Hypothalamus (tissue), 51 donors: Measurements from ENCODE around the gene VWDE.
A peak's percentile ranks its signal among the peaks of the same experiment; 100 is the strongest.
"Not testable (repeated sequence)": the region's sequence is repeated elsewhere in the genome, so short reads cannot be mapped to it uniquely, and the experiment has no call there.

ENCODE experiments used
- DNase-seq, 51 donors: peaks; one replicate each; lab custom pipeline; 2025; lab: John Stamatoyannopoulos, UW

The VWDE gene

GRCh38 chr7:12403287-12404181 lies at the start of gene VWDE:
Gene VWDE, minus strand, starts transcription at chr7:12403865. Its CDS starts 149 bp downstream, at chr7:12403716.
- peak in 13 of 51 donors; percentile 7 to 41 (median 22) for DNase-seq

- not testable (repeated sequence) for DNase-seq
Measured at GRCh38 chr7:12453136-12453535, 49.5 kb upstream of the VWDE start.

GRCh38 chr7:12450615-12451014 lies 47.0 kb upstream of the VWDE start:
- DNase-seq = no peak

- DNase-seq = no peak
Measured at GRCh38 chr7:12444785-12445184, 41.1 kb upstream of the VWDE start.

GRCh38 chr7:12440229-12440628 lies 36.6 kb upstream of the VWDE start:
- DNase-seq = no peak

GRCh38 chr7:12436896-12437535 lies 33.4 kb upstream of the VWDE start:
- DNase-seq = peak in 12 of 51 donors; percentile 2 to 32 (median 12)

GRCh38 chr7:12436126-12436525 lies 32.5 kb upstream of the VWDE start:
- no peak for DNase-seq

- DNase-seq = no peak
Measured at GRCh38 chr7:12434012-12434642, 30.5 kb upstream of the VWDE start.

- DNase-seq = no peak
Measured at GRCh38 chr7:12431886-12432556, 28.4 kb upstream of the VWDE start.

- DNase-seq = no peak
Measured at GRCh38 chr7:12425311-12425710, 21.6 kb upstream of the VWDE start.

- DNase-seq = no peak
Measured at GRCh38 chr7:12423997-12424745, 20.5 kb upstream of the VWDE start.

- no peak for DNase-seq
Measured at GRCh38 chr7:12423355-12423996, 19.8 kb upstream of the VWDE start.

GRCh38 chr7:12422554-12423320 lies 19.1 kb upstream of the VWDE start:
- no peak for DNase-seq

- DNase-seq = no peak
Measured at GRCh38 chr7:12418452-12418851, 14.8 kb upstream of the VWDE start.

- no peak for DNase-seq
Measured at GRCh38 chr7:12415072-12415471, 11.4 kb upstream of the VWDE start.

GRCh38 chr7:12412407-12412806 lies 8.7 kb upstream of the VWDE start:
- DNase-seq = no peak

- no peak for DNase-seq
Measured at GRCh38 chr7:12410523-12410922, 6.9 kb upstream of the VWDE start.

- DNase-seq = no peak
Measured at GRCh38 chr7:12409097-12409711, 5.5 kb upstream of the VWDE start.
